ENCODE results near the gene SALL3. TPM values are rescaled to one million over a fixed set of nuclear protein-coding genes. Genes with fewer than 3 reads are reported as not detected.

SALL3 gene
- total and polyA plus RNA-seq, 8 donors = not detected

- no peak for TF ChIP-seq CTCF (IDR thresholded peaks at IDR 0.05)
- no peak for TF ChIP-seq EP300 (IDR thresholded peaks at IDR 0.05)
- no peak for TF ChIP-seq POLR2AphosphoS5 (IDR thresholded peaks at IDR 0.05)
- no peak for TF ChIP-seq POLR2A (IDR thresholded peaks at IDR 0.05)
- DNase-seq = no peak
- 80 to 83% (median 81%) methylated on average over 9 of the region's 9 CpGs for WGBS, 5 donors
- Histone ChIP-seq H3K36me3 (no peaks in the 10 kb centered on the region), H3K4me3 (no peak overlapping the region), H3K4me1 (no peaks in the 10 kb centered on the region), H3K27ac (no peak overlapping the region), H3K27me3 (peaks cover 0 to 24% (median 0%) of the 10 kb centered on the region in 3 donors), H3K9me3 (no peaks in the 10 kb centered on the region)
- intact Hi-C loops (cut with DNase I; ENCODE audit: low total_unique reads) = no loop called here
Measured at GRCh38 chr18:78945628-78946027, 34.0 kb upstream of the SALL3 start.

GRCh38 chr18:78947291-78947690, 32.3 kb upstream of the SALL3 start:
- 82 to 89% (median 84%) methylated on average over 9 to 15 of the region's 15 CpGs for WGBS, 5 donors
- peaks cover 0 to 13% (median 9%) of the 10 kb centered on the region in 4 donors for H3K9me3 ChIP-seq
- H3K4me1 ChIP-seq = no peaks in the 10 kb centered on the region
- no peaks in the 10 kb centered on the region for H3K36me3 ChIP-seq
- TF ChIP-seq CTCF (IDR thresholded peaks at IDR 0.05) (no peak), EP300 (IDR thresholded peaks at IDR 0.05) (no peak), POLR2AphosphoS5 (IDR thresholded peaks at IDR 0.05) (no peak)
- intact Hi-C loops (cut with DNase I; ENCODE audit: low total_unique reads) = no loop called here
- H3K27ac ChIP-seq = no peak overlapping the region
- no peak for DNase-seq
- peaks cover 0 to 24% (median 0%) of the 10 kb centered on the region in 3 donors for H3K27me3 ChIP-seq
- H3K4me3 ChIP-seq = no peak overlapping the region

- TF ChIP-seq POLR2A (IDR thresholded peaks at IDR 0.05) = no peak
- no peak for TF ChIP-seq CTCF (IDR thresholded peaks at IDR 0.05)
- TF ChIP-seq EP300 (IDR thresholded peaks at IDR 0.05) = no peak
- no peak for TF ChIP-seq POLR2AphosphoS5 (IDR thresholded peaks at IDR 0.05)
- WGBS, 5 donors = 48 to 59% (median 55%) methylated on average over 12 of the region's 12 CpGs
- intact Hi-C loops (cut with DNase I; ENCODE audit: low total_unique reads) = no loop called here
- Histone ChIP-seq H3K9me3 (peaks cover 0 to 21% (median 13%) of the 10 kb centered on the region in 4 donors), H3K4me1 (no peaks in the 10 kb centered on the region), H3K27ac (no peak overlapping the region), H3K27me3 (peaks cover 0 to 24% (median 0%) of the 10 kb centered on the region in 3 donors), H3K4me3 (no peak overlapping the region), H3K36me3 (no peaks in the 10 kb centered on the region)
- no peak for DNase-seq
Measured at GRCh38 chr18:78948221-78948620, 31.4 kb upstream of the SALL3 start.

GRCh38 chr18:78948707-78949106, 30.9 kb upstream of the SALL3 start:
- Histone ChIP-seq H3K9me3 (peaks cover 0 to 21% (median 13%) of the 10 kb centered on the region in 4 donors), H3K4me1 (no peaks in the 10 kb centered on the region), H3K36me3 (no peaks in the 10 kb centered on the region), H3K27ac (no peak overlapping the region), H3K4me3 (no peak overlapping the region), H3K27me3 (peaks cover 0 to 22% (median 0%) of the 10 kb centered on the region in 3 donors)
- intact Hi-C loops (cut with DNase I; ENCODE audit: low total_unique reads) = no loop called here
- TF ChIP-seq CTCF (IDR thresholded peaks at IDR 0.05) (no peak), POLR2AphosphoS5 (IDR thresholded peaks at IDR 0.05) (no peak)
- no peak for DNase-seq
- 70 to 84% (median 77%) methylated on average over 13 of the region's 13 CpGs for WGBS, 5 donors
